ENCODE results near the gene GPR52. TPM values are rescaled to one million over a fixed set of nuclear protein-coding genes. Genes with fewer than 3 reads are reported as not detected.

GPR52 gene
- polyA plus RNA-seq, 1 donor from 2014 or later = not detected

DNA sequence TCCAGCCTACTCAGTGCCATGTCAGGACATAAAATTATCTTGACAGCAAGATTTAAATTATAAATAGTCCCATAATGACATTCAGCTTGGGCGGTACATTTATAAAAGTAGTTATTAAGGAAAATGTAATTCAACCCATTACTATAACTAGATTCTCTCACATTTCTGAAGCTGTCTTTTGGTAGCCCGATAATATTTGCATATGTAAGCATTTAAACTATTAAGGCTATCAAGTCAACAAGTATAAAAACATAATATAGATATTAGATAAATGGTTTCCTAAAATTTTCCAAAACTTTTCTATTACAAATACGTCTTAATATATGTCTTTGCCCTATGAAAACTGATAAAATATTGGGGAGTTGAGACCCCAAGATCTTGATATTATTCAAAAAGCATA lies 21.6 kb upstream of the GPR52 start:
- Histone ChIP-seq H3K4me3 (ENCODE audit: low read length) (no peak overlapping the region), H3K9me2 (ENCODE audit: insufficient read depth, low read length) (no peaks in the 10 kb centered on the region), H3K9ac (ENCODE audit: low read length) (no peak overlapping the region), H3K9me3 (ENCODE audit: low read length) (no peaks in the 10 kb centered on the region), H3K79me2 (replicated peaks; ENCODE audit: insufficient read depth, low read length) (no peaks in the 10 kb centered on the region), H3F3A (ENCODE audit: insufficient read depth, low read length, poor library complexity, severe bottlenecking) (no peaks in the 10 kb centered on the region), H4K20me1 (ENCODE audit: insufficient read depth) (no peaks in the 10 kb centered on the region), H3K36me3 (ENCODE audit: insufficient read depth, low read length) (no peaks in the 10 kb centered on the region), H3K27ac (ENCODE audit: low read length) (no peak overlapping the region), H2AFZ (ENCODE audit: low read depth, low read length) (no peak overlapping the region), H3K27me3 (ENCODE audit: insufficient read depth, low read depth, low read length) (no peaks in the 10 kb centered on the region), H3K4me2 (ENCODE audit: low read length) (no peak overlapping the region)
- TF ChIP-seq MXI1 (conservative IDR thresholded peaks at IDR 0.05; ENCODE audit: poor library complexity, severe bottlenecking) (no peak), POLR2AphosphoS5 (IDR thresholded peaks at IDR 0.05) (no peak), EP300 (conservative IDR thresholded peaks at IDR 0.05; ENCODE audit: poor library complexity, severe bottlenecking) (no peak), TAF1 (IDR thresholded peaks at IDR 0.05; ENCODE audit: low read depth) (no peak), RAD21 (conservative IDR thresholded peaks at IDR 0.05) (no peak), REST (IDR thresholded peaks at IDR 0.05; ENCODE audit: borderline replicate concordance) (no peak), SMC3 (conservative IDR thresholded peaks at IDR 0.05; ENCODE audit: poor library complexity) (no peak), EZH2 (IDR thresholded peaks at IDR 0.05; ENCODE audit: borderline replicate concordance, insufficient read depth, low read length, poor library complexity, severe bottlenecking) (no peak)
- TF ChIP-seq, protein P1, sequence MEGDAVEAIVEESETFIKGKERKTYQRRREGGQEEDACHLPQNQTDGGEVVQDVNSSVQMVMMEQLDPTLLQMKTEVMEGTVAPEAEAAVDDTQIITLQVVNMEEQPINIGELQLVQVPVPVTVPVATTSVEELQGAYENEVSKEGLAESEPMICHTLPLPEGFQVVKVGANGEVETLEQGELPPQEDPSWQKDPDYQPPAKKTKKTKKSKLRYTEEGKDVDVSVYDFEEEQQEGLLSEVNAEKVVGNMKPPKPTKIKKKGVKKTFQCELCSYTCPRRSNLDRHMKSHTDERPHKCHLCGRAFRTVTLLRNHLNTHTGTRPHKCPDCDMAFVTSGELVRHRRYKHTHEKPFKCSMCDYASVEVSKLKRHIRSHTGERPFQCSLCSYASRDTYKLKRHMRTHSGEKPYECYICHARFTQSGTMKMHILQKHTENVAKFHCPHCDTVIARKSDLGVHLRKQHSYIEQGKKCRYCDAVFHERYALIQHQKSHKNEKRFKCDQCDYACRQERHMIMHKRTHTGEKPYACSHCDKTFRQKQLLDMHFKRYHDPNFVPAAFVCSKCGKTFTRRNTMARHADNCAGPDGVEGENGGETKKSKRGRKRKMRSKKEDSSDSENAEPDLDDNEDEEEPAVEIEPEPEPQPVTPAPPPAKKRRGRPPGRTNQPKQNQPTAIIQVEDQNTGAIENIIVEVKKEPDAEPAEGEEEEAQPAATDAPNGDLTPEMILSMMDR (IDR thresholded peaks at IDR 0.05; ENCODE audit: poor library complexity, severe bottlenecking) = no peak

- H3K9ac ChIP-seq (ENCODE audit: low read length) = no peak overlapping the region
- TF ChIP-seq TAF1 (IDR thresholded peaks at IDR 0.05; ENCODE audit: low read depth) (no peak), EZH2 (IDR thresholded peaks at IDR 0.05; ENCODE audit: borderline replicate concordance, insufficient read depth, low read length, poor library complexity, severe bottlenecking) (no peak), SMC3 (conservative IDR thresholded peaks at IDR 0.05; ENCODE audit: poor library complexity) (no peak), REST (IDR thresholded peaks at IDR 0.05; ENCODE audit: borderline replicate concordance) (no peak), POLR2AphosphoS5 (IDR thresholded peaks at IDR 0.05) (no peak), RAD21 (conservative IDR thresholded peaks at IDR 0.05) (no peak), EP300 (conservative IDR thresholded peaks at IDR 0.05; ENCODE audit: poor library complexity, severe bottlenecking) (no peak), MXI1 (conservative IDR thresholded peaks at IDR 0.05; ENCODE audit: poor library complexity, severe bottlenecking) (no peak)
- TF ChIP-seq, protein P1 (IDR thresholded peaks at IDR 0.05; ENCODE audit: poor library complexity, severe bottlenecking) = no peak
- no peak overlapping the region for H2AFZ ChIP-seq (ENCODE audit: low read depth, low read length)
- no peaks in the 10 kb centered on the region for H3K9me3 ChIP-seq (ENCODE audit: low read length)
- no peaks in the 10 kb centered on the region for H3K9me2 ChIP-seq (ENCODE audit: insufficient read depth, low read length)
- no peaks in the 10 kb centered on the region for H3K79me2 ChIP-seq (replicated peaks; ENCODE audit: insufficient read depth, low read length)
- no peak overlapping the region for H3K27ac ChIP-seq (ENCODE audit: low read length)
- H3K4me2 ChIP-seq (ENCODE audit: low read length) = no peak overlapping the region
- H3K36me3 ChIP-seq (ENCODE audit: insufficient read depth, low read length) = no peaks in the 10 kb centered on the region
- H3F3A ChIP-seq (ENCODE audit: insufficient read depth, low read length, poor library complexity, severe bottlenecking) = no peaks in the 10 kb centered on the region
- H3K4me3 ChIP-seq (ENCODE audit: low read length) = no peak overlapping the region
- no peaks in the 10 kb centered on the region for H4K20me1 ChIP-seq (ENCODE audit: insufficient read depth)
- no peaks in the 10 kb centered on the region for H3K27me3 ChIP-seq (ENCODE audit: insufficient read depth, low read depth, low read length)
Observed at GRCh38 chr1:174428033-174428432, 19.7 kb upstream of the GPR52 start.

Data from neural cell (in vitro differentiated cells).